Gastrocnemius medialis (tissue), 4 donors: ENCODE results near the gene SND1. TPM values are rescaled to one million over a fixed set of nuclear protein-coding genes. Genes with fewer than 3 reads are reported as not detected.

ENCODE experiments used
- ATAC-seq, 2 donors: fragments of 150-250 bp; one replicate each; pipeline ENCODE4 v1.9.1; 2016
- DNase-seq, 2 donors: peaks; one replicate each; pipeline ENCODE4 v3.0.0-alpha.2; 2019
- H3K27ac ChIP-seq, 4 donors: fragments of 200-600 bp; sonication (generic); 1 replicate in 1 of 4; 2 replicates in 3 of 4; pipeline ENCODE4 v1.5.1; 2016 to 2018; ENCODE audit warnings: mild to moderate bottlenecking in 2 of 4, moderate library complexity in 1 of 4
- H3K27me3 ChIP-seq, 3 donors: fragments of 200-600 bp; sonication (generic) in 2 of 3; 1 replicate in 1 of 3; 2 replicates in 2 of 3; pipeline versions ENCODE4 v1.5.1 to v1.6.0; 2016 to 2019; ENCODE audit warnings: mild to moderate bottlenecking in 1 of 3, moderate library complexity in 1 of 3
- H3K36me3 ChIP-seq, 2 donors: fragments of 200-600 bp; sonication (generic) in 1 of 2; one replicate each; pipeline ENCODE4 v1.5.1; 2017 to 2018
- H3K4me1 ChIP-seq, 2 donors: fragments of 200-600 bp; sonication (generic) in 1 of 2; one replicate each; pipeline ENCODE4 v1.5.1; 2016 to 2017; ENCODE audit warnings: mild to moderate bottlenecking in 2 of 2
- H3K4me3 ChIP-seq, 4 donors: fragments of 200-600 bp; sonication (generic) in 3 of 4; 1 replicate in 1 of 4; 2 replicates in 3 of 4; pipeline ENCODE4 v1.5.1; 2016 to 2019; ENCODE audit warnings: mild to moderate bottlenecking in 2 of 4
- H3K9me3 ChIP-seq, 3 donors: fragments of 200-600 bp; sonication (generic) in 2 of 3; 1 replicate in 1 of 3; 2 replicates in 2 of 3; pipeline ENCODE4 v1.5.1; 2016 to 2019
- CTCF ChIP-seq, 5 experiments: fragments of 450-650 bp in 3 of 5; fragments of 200-600 bp in 2 of 5; sonication (generic) in 2 of 5; IDR thresholded peaks in 4 of 5; conservative IDR thresholded peaks in 1 of 5; 1 replicate in 4 of 5; 2 replicates in 1 of 5; pipeline ENCODE4 v1.5.1; 2016 to 2019; ENCODE audit warnings: antibody characterized with exemption in 5 of 5, mild to moderate bottlenecking in 3 of 5, moderate library complexity in 3 of 5
- POLR2A ChIP-seq, 2 donors: fragments of 450-650 bp; IDR thresholded peaks; one replicate each; pipeline ENCODE4 v1.6.1; 2017; ENCODE audit warnings: antibody characterized with exemption in 2 of 2, mild to moderate bottlenecking in 2 of 2, moderate library complexity in 2 of 2
- in situ Hi-C, 4 donors: fragments of 200-750 bp; cut with MboI; loops; one replicate each; pipeline versions ENCODE4 v1.15.0 to v1.8.0; 2017; ENCODE audit warnings: low sequenced_read_pairs in 4 of 4
- intact Hi-C: fragments of 100-400 bp; cut with DNase I; formaldehyde crosslinking; loops from one replicate; pipeline ENCODE4 v1.15.1; 2023; ENCODE audit warnings: low total_unique reads
- total RNA-seq, 4 donors: library from RNA; depleted of rRNA; stranded (reverse); fragments of >200 nt; gene quantifications; one replicate each; pipeline versions ENCODE4 v1.1.0 to v1.2.3, GENCODE V29; 2016

The SND1 gene
- total RNA-seq, 4 donors from 2014 or later, result 30.4 to 73.0 (median 50.3) TPM

- no peak for TF ChIP-seq POLR2A (IDR thresholded peaks at IDR 0.05)
- no peak for TF ChIP-seq CTCF (IDR thresholded peaks at IDR 0.05 in 4 of 5, conservative IDR thresholded peaks at IDR 0.05 in 1 of 5)
- DNase-seq (no peak), ATAC-seq (no peak)
- Histone ChIP-seq H3K27me3 (no peaks in the 10 kb centered on the region), H3K9me3 (no peaks in the 10 kb centered on the region), H3K36me3 (peaks cover 0 to 34% of the 10 kb centered on the region in 2 donors), H3K27ac (no peak overlapping the region), H3K4me1 (no peaks in the 10 kb centered on the region), H3K4me3 (no peak overlapping the region)
- intact Hi-C loops (loop anchor here (5.0 kb wide), 1 partner anchor 133 kb away; no protein-coding TSS in a partner anchor), in situ Hi-C loops (no loop called here)
Measured at GRCh38 chr7:128084896-128085608, 433.1 kb downstream of the SND1 start.

DNA sequence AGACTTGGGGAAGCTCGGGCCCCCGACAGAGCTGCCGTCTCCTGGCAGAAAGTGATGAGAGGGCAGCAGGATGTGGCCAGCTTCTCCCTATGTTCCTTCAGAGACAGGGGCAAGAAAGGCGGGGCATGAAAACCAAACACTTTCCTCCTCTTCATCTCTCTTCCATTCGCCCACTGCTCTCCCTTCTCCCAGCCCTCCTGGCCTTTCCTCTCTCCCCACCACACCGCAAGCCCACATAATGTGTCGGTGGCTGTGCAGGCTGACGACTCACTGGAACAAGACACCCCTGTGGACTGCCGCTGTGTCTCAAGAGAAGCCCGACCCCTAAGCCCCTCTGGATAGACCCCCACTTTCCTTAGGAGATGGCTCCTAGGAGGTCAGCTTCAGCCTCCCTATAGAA, 438.5 kb downstream of the SND1 start:
- TF ChIP-seq POLR2A (IDR thresholded peaks at IDR 0.05), result no peak
- no peak for TF ChIP-seq CTCF (IDR thresholded peaks at IDR 0.05 in 4 of 5, conservative IDR thresholded peaks at IDR 0.05 in 1 of 5)
- H3K36me3 ChIP-seq, result peaks cover 0 to 32% of the 10 kb centered on the region in 2 donors
- DNase-seq, result no peak

DNA sequence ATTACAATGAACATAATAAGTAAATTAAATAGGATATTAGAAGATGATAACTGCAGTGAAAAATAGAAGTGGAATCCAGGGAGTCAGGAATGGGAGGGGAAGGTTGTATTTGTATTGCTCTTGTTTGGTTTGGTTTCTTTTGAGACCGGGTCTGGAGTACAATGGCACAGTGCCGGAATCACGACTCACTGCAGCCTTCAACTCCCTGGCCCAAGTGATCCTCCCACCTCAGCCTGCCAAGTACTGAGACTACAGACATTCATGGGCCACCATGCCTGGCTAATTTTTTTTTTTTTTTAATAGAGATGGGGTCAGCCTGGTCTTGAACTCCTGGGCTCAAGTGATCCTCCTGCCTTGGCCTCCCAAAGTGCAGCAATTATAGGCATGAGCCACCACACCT, 439.1 kb downstream of the SND1 start:
- Histone ChIP-seq H3K27ac (no peak overlapping the region), H3K36me3 (peaks cover 0 to 26% of the 10 kb centered on the region in 2 donors), H3K4me3 (no peak overlapping the region), H3K9me3 (no peaks in the 10 kb centered on the region), H3K4me1 (no peaks in the 10 kb centered on the region), H3K27me3 (no peaks in the 10 kb centered on the region)
- in situ Hi-C loops, result no loop called here
- DNase-seq (no peak), ATAC-seq (no peak)
- TF ChIP-seq POLR2A (IDR thresholded peaks at IDR 0.05) (no peak), CTCF (IDR thresholded peaks at IDR 0.05 in 4 of 5, conservative IDR thresholded peaks at IDR 0.05 in 1 of 5) (no peak)
- intact Hi-C loops, result no loop called here

More for the DNA sequence above, 438.5 kb downstream of the SND1 start:
- H3K27ac ChIP-seq, result no peak overlapping the region
- H3K27me3 ChIP-seq, result no peaks in the 10 kb centered on the region
- H3K9me3 ChIP-seq, result no peaks in the 10 kb centered on the region
- in situ Hi-C loops, result no loop called here
- intact Hi-C loops, result no loop called here
- H3K4me3 ChIP-seq, result no peak overlapping the region
- no peak for ATAC-seq
- H3K4me1 ChIP-seq, result no peaks in the 10 kb centered on the region

DNA sequence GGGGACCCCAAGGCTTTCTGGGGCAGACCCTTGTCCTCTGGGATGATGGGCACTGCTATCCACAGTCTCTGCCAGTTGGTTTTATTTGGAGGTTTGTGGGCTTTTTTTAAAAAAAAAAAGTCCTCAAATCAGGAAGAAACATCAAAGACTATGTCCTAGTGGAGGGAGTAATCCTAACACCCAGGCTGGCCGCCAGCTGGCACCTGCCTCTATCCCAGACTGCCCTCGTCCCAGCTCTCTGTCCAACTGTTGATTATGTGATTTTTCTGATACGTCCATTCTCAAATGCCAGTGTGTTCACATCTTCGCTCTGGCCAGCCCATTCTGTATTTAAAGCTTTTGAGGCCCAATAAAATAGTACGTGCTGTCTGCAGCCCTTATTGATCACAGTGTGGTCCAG, 440.2 kb downstream of the SND1 start:
- no peak overlapping the region for H3K4me3 ChIP-seq
- no peaks in the 10 kb centered on the region for H3K27me3 ChIP-seq
- in situ Hi-C loops (no loop called here), intact Hi-C loops (no loop called here)
- TF ChIP-seq CTCF (IDR thresholded peaks at IDR 0.05 in 4 of 5, conservative IDR thresholded peaks at IDR 0.05 in 1 of 5), result no peak
- no peak for TF ChIP-seq POLR2A (IDR thresholded peaks at IDR 0.05)
- DNase-seq, result no peak
- H3K4me1 ChIP-seq, result no peaks in the 10 kb centered on the region
- H3K27ac ChIP-seq, result no peak overlapping the region
- H3K36me3 ChIP-seq, result peaks cover 0 to 26% of the 10 kb centered on the region in 2 donors
- ATAC-seq, result no peak
- H3K9me3 ChIP-seq, result no peaks in the 10 kb centered on the region
